Endodermal cell (in vitro differentiated cells): ENCODE results near the gene MARCHF11. TPM values are rescaled to one million over a fixed set of nuclear protein-coding genes. Genes with fewer than 3 reads are reported as not detected.

ENCODE experiments used
- DNase-seq: peaks from one replicate; pipeline ENCODE4 v3.0.0-alpha.2; 2017
- H3K27ac ChIP-seq: 2 replicates; pipeline ENCODE4 v1.5.1; 2013; ENCODE audit warnings: mild to moderate bottlenecking, low read depth, low read length, moderate library complexity
- H3K27me3 ChIP-seq: 2 replicates; pipeline ENCODE4 v1.6.1; 2013; ENCODE audit warnings: mild to moderate bottlenecking, low read length, moderate library complexity; ENCODE audit not compliant: insufficient read depth, control insufficient read depth, poor library complexity, severe bottlenecking
- H3K36me3 ChIP-seq: 2 replicates; pipeline ENCODE4 v1.7.0; 2013; ENCODE audit warnings: mild to moderate bottlenecking, low read length, moderate library complexity; ENCODE audit not compliant: control insufficient read depth, insufficient read depth
- H3K4me1 ChIP-seq: one replicate; pipeline ENCODE4 v1.7.0; 2013; ENCODE audit warnings: low read length; ENCODE audit not compliant: control insufficient read depth, insufficient read depth
- H3K4me3 ChIP-seq: 2 replicates; pipeline ENCODE4 v1.5.1; 2013; ENCODE audit warnings: mild to moderate bottlenecking, low read length, moderate library complexity
- H3K9ac ChIP-seq: 2 replicates; pipeline ENCODE4 v1.6.1; 2013; ENCODE audit warnings: mild to moderate bottlenecking, low read length, moderate library complexity; ENCODE audit not compliant: poor library complexity, severe bottlenecking; ENCODE audit errors: extremely low read depth
- H3K9me3 ChIP-seq: 2 replicates; pipeline ENCODE4 v1.6.1; 2013; ENCODE audit warnings: mild to moderate bottlenecking, low read length, moderate library complexity; ENCODE audit not compliant: control insufficient read depth
- H3K27ac Mint-ChIP-seq: 2 replicates; pipeline ENCODE4 v1.8.0; 2020; ENCODE audit warnings: mixed read lengths
- H3K27me3 Mint-ChIP-seq: 2 replicates; pipeline ENCODE4 v1.8.0; 2021; ENCODE audit warnings: mild to moderate bottlenecking, mixed read lengths; ENCODE audit not compliant: insufficient read depth
- H3K36me3 Mint-ChIP-seq: 2 replicates; pipeline ENCODE4 v1.8.0; 2020; ENCODE audit warnings: low read depth, mixed read lengths
- H3K4me1 Mint-ChIP-seq: 2 replicates; pipeline ENCODE4 v1.8.0; 2020; ENCODE audit warnings: mixed read lengths
- H3K4me3 Mint-ChIP-seq: 2 replicates; pipeline ENCODE4 v1.8.0; 2020; ENCODE audit warnings: mild to moderate bottlenecking, moderate library complexity, mixed read lengths
- H3K9me3 Mint-ChIP-seq: 2 replicates; pipeline ENCODE4 v1.8.0; 2020; ENCODE audit warnings: mild to moderate bottlenecking, mixed read lengths
- CTCF ChIP-seq: fragments of 200-600 bp; sonication (generic); conservative IDR thresholded peaks from 2 replicates; pipeline ENCODE4 v1.5.0; 2021; ENCODE audit warnings: antibody characterized with exemption, mild to moderate bottlenecking
- WGBS, 2 experiments: methylation state at CpG; one replicate each; pipeline versions ENCODE4 v1.1.5 to v1.1.7; 2013; ENCODE audit warnings: missing lambda C conversion rate in 2 of 2, mixed read lengths in 1 of 2; ENCODE audit not compliant: insufficient coverage in 1 of 2, insufficient read length in 1 of 2; 5-methylcytosine and 5-hydroxymethylcytosine counted together
- total RNA-seq, 2 donors: library from RNA; stranded (reverse); fragmentation: NEBNext Ultra II Directional in 1 of 2; extraction: Animal tissue kit (Norgen Biotek cat#: 25700) in 1 of 2; gene quantifications; 2 replicates in 1 of 2; 3 replicates in 1 of 2; pipeline ENCODE4 v1.2.1, GENCODE V29; 2021

The MARCHF11 gene
- total RNA-seq, 2 donors from 2014 or later, result 19.0 to 19.9 TPM

- DNase-seq, result no peak
- no peak overlapping the region for H3K9ac ChIP-seq
- no peaks in the 10 kb centered on the region for H3K9me3 ChIP-seq
- Mint-ChIP-seq H3K27me3 (no peaks in the 10 kb centered on the region), H3K4me1 (peaks cover 41% of the 10 kb centered on the region), H3K9me3 (no peaks in the 10 kb centered on the region), H3K4me3 (no peak overlapping the region), H3K36me3 (peaks cover 13% of the 10 kb centered on the region), H3K27ac (no peak overlapping the region)
- no peak overlapping the region for H3K4me3 ChIP-seq
- H3K27ac ChIP-seq, result no peak overlapping the region
- peaks cover 12% of the 10 kb centered on the region for H3K4me1 ChIP-seq
- WGBS, 2 experiments, result 97% methylated on average over 5 to 6 of the region's 6 CpGs
- no peaks in the 10 kb centered on the region for H3K27me3 ChIP-seq
- TF ChIP-seq CTCF, result no peak
- peaks cover 14% of the 10 kb centered on the region for H3K36me3 ChIP-seq
Observed at GRCh38 chr5:16090270-16090669, 89.3 kb downstream of the MARCHF11 start.

DNA sequence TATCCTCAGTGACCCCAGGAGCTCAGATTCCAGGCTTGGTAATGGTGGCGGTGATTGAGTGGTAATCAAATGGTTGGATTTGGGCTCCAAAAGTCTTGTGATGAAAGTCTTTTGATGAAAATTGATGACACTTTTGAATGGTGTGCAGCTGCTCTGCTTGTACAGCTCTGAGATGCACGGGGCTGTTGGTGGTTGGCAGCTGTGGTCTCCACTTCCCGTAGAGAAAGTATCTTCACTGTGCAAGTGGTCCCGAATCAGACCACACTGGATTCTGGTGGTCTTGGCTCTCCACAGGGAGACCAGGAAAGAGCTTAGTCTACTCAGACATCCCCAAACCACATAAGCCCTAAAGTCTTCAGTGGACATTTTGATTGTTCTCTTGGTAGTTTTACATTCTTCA lies 96.6 kb downstream of the MARCHF11 start:
- peaks cover 24% of the 10 kb centered on the region for H3K36me3 Mint-ChIP-seq
- Histone ChIP-seq H3K27me3 (no peaks in the 10 kb centered on the region), H3K27ac (no peak overlapping the region), H3K9ac (no peak overlapping the region), H3K4me3 (no peak overlapping the region), H3K36me3 (peaks cover 10% of the 10 kb centered on the region), H3K9me3 (no peaks in the 10 kb centered on the region), H3K4me1 (peaks cover 14% of the 10 kb centered on the region)
- WGBS, 2 experiments, result 79 to 94% methylated on average over 3 to 4 of the region's 4 CpGs
- TF ChIP-seq CTCF, result no peak
- H3K9me3 Mint-ChIP-seq, result peaks cover 6% of the 10 kb centered on the region
- H3K27me3 Mint-ChIP-seq, result no peaks in the 10 kb centered on the region
- H3K4me3 Mint-ChIP-seq, result no peak overlapping the region
- DNase-seq, result no peak
- no peak overlapping the region for H3K27ac Mint-ChIP-seq
- H3K4me1 Mint-ChIP-seq, result peaks cover 45% of the 10 kb centered on the region

DNA sequence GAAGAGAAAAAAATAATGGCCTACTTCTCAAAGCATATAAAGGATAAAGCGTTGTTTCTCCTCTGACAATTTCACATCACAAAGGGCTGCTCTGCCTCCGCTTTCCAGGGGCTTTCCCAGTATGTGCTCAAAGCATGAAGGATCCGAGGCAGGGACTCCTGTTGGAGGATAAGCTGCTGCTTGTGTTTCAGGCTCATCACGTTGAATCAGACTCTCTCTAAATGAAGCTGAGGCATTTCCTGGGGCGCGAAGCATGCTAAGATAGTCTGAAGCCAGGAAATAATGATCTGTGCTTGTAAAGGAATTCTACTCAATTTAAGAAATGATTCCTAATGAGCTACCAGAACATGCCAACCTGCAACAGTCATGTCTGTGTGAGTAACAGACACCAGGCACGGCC lies 97.5 kb downstream of the MARCHF11 start:
- Mint-ChIP-seq H3K9me3 (peaks cover 6% of the 10 kb centered on the region), H3K27ac (no peak overlapping the region), H3K27me3 (no peaks in the 10 kb centered on the region), H3K36me3 (peaks cover 24% of the 10 kb centered on the region), H3K4me3 (no peak overlapping the region), H3K4me1 (peaks cover 36% of the 10 kb centered on the region)
- WGBS, 2 experiments, result 69 to 78% methylated on average over 4 to 7 of the region's 7 CpGs
- Histone ChIP-seq H3K4me1 (peaks cover 13% of the 10 kb centered on the region), H3K36me3 (peaks cover 10% of the 10 kb centered on the region), H3K4me3 (no peak overlapping the region), H3K9me3 (no peaks in the 10 kb centered on the region), H3K27ac (no peak overlapping the region), H3K27me3 (no peaks in the 10 kb centered on the region), H3K9ac (no peak overlapping the region)
- DNase-seq, result no peak
- TF ChIP-seq CTCF, result no peak
